CD4-positive, CD25-positive, alpha-beta regulatory T cell (primary cell): ENCODE data around the gene SLC9A4. TPM values are rescaled to one million over a fixed set of nuclear protein-coding genes. Genes with fewer than 3 reads are reported as not detected.

ENCODE experiments used
- ATAC-seq, 2 donors: fragments of 150-1000 bp; cut with Tn5 transposase; one replicate each; pipeline ENCODE4 v1.10.0; 2021; ENCODE audit warnings: low read depth in 2 of 2, moderate number of reproducible peaks in 2 of 2, moderate library complexity in 1 of 2
- DNase-seq, 3 donors: peaks; one replicate each; pipeline versions ENCODE4 v3.0.0 to v3.0.0-alpha.2; 2012 to 2022; ENCODE audit warnings: mixed read lengths in 1 of 3
- H3K27ac ChIP-seq: one replicate; pipeline ENCODE4 v1.7.0; 2013; ENCODE audit warnings: mild to moderate bottlenecking, low read length; ENCODE audit not compliant: insufficient read depth, poor library complexity, severe bottlenecking
- H3K27me3 ChIP-seq: one replicate; pipeline ENCODE4 v1.7.0; 2013; ENCODE audit warnings: low read length; ENCODE audit not compliant: control insufficient read depth, insufficient read depth
- H3K36me3 ChIP-seq: one replicate; pipeline ENCODE4 v1.7.0; 2013; ENCODE audit warnings: mild to moderate bottlenecking, low read length, moderate library complexity; ENCODE audit not compliant: control insufficient read depth, insufficient read depth
- H3K4me1 ChIP-seq: 2 replicates; pipeline ENCODE4 v1.7.0; 2013; ENCODE audit warnings: mild to moderate bottlenecking, low read length; ENCODE audit not compliant: insufficient read depth, control insufficient read depth, poor library complexity, severe bottlenecking
- H3K4me3 ChIP-seq: one replicate; pipeline ENCODE4 v1.7.0; 2013; ENCODE audit warnings: low read depth, mild to moderate bottlenecking, low read length, moderate library complexity
- H3K9me3 ChIP-seq, 2 experiments: 1 replicate in 1 of 2; 2 replicates in 1 of 2; pipeline ENCODE4 v1.7.0; 2013; ENCODE audit warnings: low read length in 2 of 2, mild to moderate bottlenecking in 1 of 2, moderate library complexity in 1 of 2; ENCODE audit not compliant: control insufficient read depth in 2 of 2
- H3K27ac Mint-ChIP-seq, 3 donors: one replicate each; pipeline ENCODE4 v1.8.0; 2020 to 2022; ENCODE audit warnings: mild to moderate bottlenecking in 3 of 3, mixed read lengths in 3 of 3, moderate library complexity in 2 of 3
- H3K27me3 Mint-ChIP-seq: one replicate; pipeline ENCODE4 v1.8.0; 2022; ENCODE audit warnings: mild to moderate bottlenecking, mixed read lengths
- H3K36me3 Mint-ChIP-seq: one replicate; pipeline ENCODE4 v1.8.0; 2020; ENCODE audit warnings: mixed read lengths
- H3K4me1 Mint-ChIP-seq, 4 donors: one replicate each; pipeline ENCODE4 v1.8.0; 2020 to 2022; ENCODE audit warnings: mixed read lengths in 4 of 4, mild to moderate bottlenecking in 1 of 4
- H3K4me3 Mint-ChIP-seq, 4 donors: one replicate each; pipeline ENCODE4 v1.8.0; 2020 to 2022; ENCODE audit warnings: mild to moderate bottlenecking in 4 of 4, mixed read lengths in 4 of 4, moderate library complexity in 3 of 4
- H3K9me3 Mint-ChIP-seq, 7 donors: one replicate each; pipeline ENCODE4 v1.8.0; 2020 to 2022; ENCODE audit warnings: mixed read lengths in 7 of 7, mild to moderate bottlenecking in 3 of 7, moderate library complexity in 2 of 7
- polyA plus RNA-seq, 4 donors: library from polyadenylated mRNA; unstranded; fragments of 300-500 nt; fragmentation: Illumina TruSeq; gene quantifications; one replicate each; pipeline ENCODE4 v1.2.3, GENCODE V29; 2021
- total RNA-seq: library from RNA; stranded (reverse); gene quantifications from one replicate; pipeline ENCODE4 v1.2.3, GENCODE V29; 2022

SLC9A4 gene
- total and polyA plus RNA-seq, 5 donors from 2014 or later: not detected

GRCh38 chr2:102502576-102502975 lies 29.6 kb downstream of the SLC9A4 start:
- Mint-ChIP-seq H3K27ac (no peak overlapping the region), H3K9me3 (no peaks in the 10 kb centered on the region), H3K36me3 (no peaks in the 10 kb centered on the region), H3K4me1 (no peaks in the 10 kb centered on the region), H3K27me3 (peaks cover 18% of the 10 kb centered on the region), H3K4me3 (no peak overlapping the region)
- DNase-seq (no peak), ATAC-seq (no peak)
- Histone ChIP-seq H3K4me1 (no peaks in the 10 kb centered on the region), H3K4me3 (no peak overlapping the region), H3K36me3 (no peaks in the 10 kb centered on the region), H3K27me3 (peaks cover 9% of the 10 kb centered on the region), H3K27ac (no peak overlapping the region), H3K9me3 (no peaks in the 10 kb centered on the region)

- H3K36me3 ChIP-seq: no peaks in the 10 kb centered on the region
- no peak overlapping the region for H3K4me3 ChIP-seq
- DNase-seq (no peak), ATAC-seq (no peak)
- no peaks in the 10 kb centered on the region for H3K9me3 Mint-ChIP-seq
- no peaks in the 10 kb centered on the region for H3K4me1 ChIP-seq
- H3K9me3 ChIP-seq: no peaks in the 10 kb centered on the region
- H3K27ac Mint-ChIP-seq: no peak overlapping the region
- no peak overlapping the region for H3K27ac ChIP-seq
- H3K4me1 Mint-ChIP-seq: no peaks in the 10 kb centered on the region
- H3K27me3 ChIP-seq: peaks cover 16% of the 10 kb centered on the region
- H3K4me3 Mint-ChIP-seq: no peak overlapping the region
- peaks cover 17% of the 10 kb centered on the region for H3K27me3 Mint-ChIP-seq
- H3K36me3 Mint-ChIP-seq: no peaks in the 10 kb centered on the region
Measured at GRCh38 chr2:102504833-102505232, 31.8 kb downstream of the SLC9A4 start.

GRCh38 chr2:102505290-102505689 lies 32.3 kb downstream of the SLC9A4 start:
- Mint-ChIP-seq H3K27me3 (peaks cover 20% of the 10 kb centered on the region), H3K4me1 (no peaks in the 10 kb centered on the region), H3K27ac (no peak overlapping the region), H3K9me3 (no peaks in the 10 kb centered on the region), H3K4me3 (no peak overlapping the region), H3K36me3 (no peaks in the 10 kb centered on the region)
- Histone ChIP-seq H3K27ac (no peak overlapping the region), H3K36me3 (no peaks in the 10 kb centered on the region), H3K4me1 (no peaks in the 10 kb centered on the region), H3K27me3 (peaks cover 16% of the 10 kb centered on the region), H3K4me3 (no peak overlapping the region), H3K9me3 (no peaks in the 10 kb centered on the region)
- ATAC-seq (no peak), DNase-seq (no peak)

- no peaks in the 10 kb centered on the region for H3K9me3 ChIP-seq
- no peaks in the 10 kb centered on the region for H3K36me3 ChIP-seq
- no peak overlapping the region for H3K4me3 ChIP-seq
- no peak for ATAC-seq
- H3K9me3 Mint-ChIP-seq: no peaks in the 10 kb centered on the region
- H3K27ac ChIP-seq: no peak overlapping the region
- H3K4me3 Mint-ChIP-seq: no peak overlapping the region
- no peaks in the 10 kb centered on the region for H3K36me3 Mint-ChIP-seq
- no peak for DNase-seq
- peaks cover 16% of the 10 kb centered on the region for H3K27me3 ChIP-seq
- H3K4me1 ChIP-seq: no peaks in the 10 kb centered on the region
- no peak overlapping the region for H3K27ac Mint-ChIP-seq
- no peaks in the 10 kb centered on the region for H3K4me1 Mint-ChIP-seq
- peaks cover 20% of the 10 kb centered on the region for H3K27me3 Mint-ChIP-seq
Measured at GRCh38 chr2:102506743-102507142, 33.7 kb downstream of the SLC9A4 start.

- DNase-seq (no peak), ATAC-seq (no peak)
- H3K4me1 ChIP-seq: no peaks in the 10 kb centered on the region
- no peak overlapping the region for H3K4me3 ChIP-seq
- Mint-ChIP-seq H3K27me3 (peaks cover 20% of the 10 kb centered on the region), H3K9me3 (peaks cover 0 to 1% (median 0%) of the 10 kb centered on the region in 7 donors), H3K4me3 (no peak overlapping the region), H3K36me3 (no peaks in the 10 kb centered on the region), H3K27ac (no peak overlapping the region), H3K4me1 (no peaks in the 10 kb centered on the region)
- no peaks in the 10 kb centered on the region for H3K36me3 ChIP-seq
- H3K27me3 ChIP-seq: peaks cover 16% of the 10 kb centered on the region
- H3K9me3 ChIP-seq: no peaks in the 10 kb centered on the region
- no peak overlapping the region for H3K27ac ChIP-seq
Measured at GRCh38 chr2:102508863-102509262, 35.8 kb downstream of the SLC9A4 start.

- Histone ChIP-seq H3K27me3 (peaks cover 16% of the 10 kb centered on the region), H3K9me3 (no peaks in the 10 kb centered on the region), H3K4me1 (no peaks in the 10 kb centered on the region), H3K27ac (no peak overlapping the region), H3K4me3 (no peak overlapping the region), H3K36me3 (no peaks in the 10 kb centered on the region)
- DNase-seq: no peak
- ATAC-seq: no peak
- peak overlapping the region in 1 of 3 donors; percentile 39 for H3K27ac Mint-ChIP-seq
- peaks cover 0 to 3% (median 0%) of the 10 kb centered on the region in 7 donors for H3K9me3 Mint-ChIP-seq
- peaks cover 24% of the 10 kb centered on the region for H3K27me3 Mint-ChIP-seq
- H3K4me1 Mint-ChIP-seq: no peaks in the 10 kb centered on the region
- H3K36me3 Mint-ChIP-seq: no peaks in the 10 kb centered on the region
- no peak overlapping the region for H3K4me3 Mint-ChIP-seq
Measured at GRCh38 chr2:102509749-102510148, 36.7 kb downstream of the SLC9A4 start.

- Histone ChIP-seq H3K36me3 (no peaks in the 10 kb centered on the region), H3K4me1 (no peaks in the 10 kb centered on the region), H3K27me3 (peaks cover 16% of the 10 kb centered on the region), H3K4me3 (no peak overlapping the region), H3K27ac (no peak overlapping the region), H3K9me3 (no peaks in the 10 kb centered on the region)
- Mint-ChIP-seq H3K36me3 (no peaks in the 10 kb centered on the region), H3K27ac (no peak overlapping the region), H3K4me1 (no peaks in the 10 kb centered on the region), H3K9me3 (peaks cover 0 to 3% (median 0%) of the 10 kb centered on the region in 7 donors), H3K27me3 (peaks cover 31% of the 10 kb centered on the region), H3K4me3 (no peak overlapping the region)
- DNase-seq (no peak), ATAC-seq (no peak)
Measured at GRCh38 chr2:102510791-102511575, 38.0 kb downstream of the SLC9A4 start.

GRCh38 chr2:102512161-102512560 lies 39.1 kb downstream of the SLC9A4 start:
- DNase-seq: no peak
- H3K4me1 ChIP-seq: no peaks in the 10 kb centered on the region
- H3K36me3 ChIP-seq: no peaks in the 10 kb centered on the region
- Mint-ChIP-seq H3K27me3 (peaks cover 24% of the 10 kb centered on the region), H3K4me1 (no peaks in the 10 kb centered on the region), H3K36me3 (no peaks in the 10 kb centered on the region), H3K4me3 (no peak overlapping the region), H3K27ac (no peak overlapping the region), H3K9me3 (peaks cover 0 to 3% (median 0%) of the 10 kb centered on the region in 7 donors)
- no peak overlapping the region for H3K4me3 ChIP-seq
- H3K9me3 ChIP-seq: no peaks in the 10 kb centered on the region
- no peak for ATAC-seq
- H3K27ac ChIP-seq: no peak overlapping the region
- peaks cover 11% of the 10 kb centered on the region for H3K27me3 ChIP-seq
